ENCODE measurements around the gene LRRC51.

The LRRC51 gene, protein sequence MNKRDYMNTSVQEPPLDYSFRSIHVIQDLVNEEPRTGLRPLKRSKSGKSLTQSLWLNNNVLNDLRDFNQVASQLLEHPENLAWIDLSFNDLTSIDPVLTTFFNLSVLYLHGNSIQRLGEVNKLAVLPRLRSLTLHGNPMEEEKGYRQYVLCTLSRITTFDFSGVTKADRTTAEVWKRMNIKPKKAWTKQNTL

DNA sequence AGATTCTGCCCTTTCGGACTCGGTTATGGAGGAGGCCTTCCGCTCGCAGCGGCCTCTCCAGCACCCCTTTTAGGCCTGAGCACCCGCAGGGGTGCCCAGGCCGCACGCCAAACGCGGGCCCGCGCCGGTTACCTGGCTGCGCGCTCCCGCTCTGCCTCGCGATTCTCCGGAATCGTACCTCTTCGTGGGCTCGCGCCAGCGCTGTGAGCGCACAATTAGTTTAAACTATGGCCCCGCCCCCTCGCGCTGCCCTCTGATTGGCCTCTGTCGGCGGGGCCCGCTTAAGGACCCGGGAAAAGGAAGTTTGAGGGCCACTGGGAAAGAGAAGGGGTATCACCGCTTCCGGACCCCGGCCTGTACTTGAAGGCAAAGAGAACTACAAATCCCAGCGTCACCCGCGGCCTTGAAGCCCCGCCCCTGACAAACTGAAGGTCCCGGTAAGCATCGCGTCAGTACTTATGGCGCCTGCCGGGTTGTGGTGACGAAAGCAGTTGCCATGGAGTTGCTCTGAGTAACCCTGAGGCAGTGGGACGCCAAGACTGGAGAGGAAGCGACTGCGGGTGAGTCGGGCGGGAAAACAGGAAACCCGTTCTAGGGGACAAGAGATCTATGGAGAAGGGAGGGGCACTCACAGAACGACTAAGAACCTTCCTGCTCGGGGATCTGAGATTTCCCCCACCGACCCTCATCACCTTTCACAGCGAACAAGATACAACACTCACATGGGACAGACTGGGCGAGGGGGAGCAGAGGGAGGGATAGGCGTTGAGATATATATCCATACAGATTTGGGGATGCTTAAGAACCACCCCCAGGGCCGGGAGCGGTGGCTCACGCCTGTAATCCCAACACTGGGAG lies at the start of gene LRRC51, which contains the start of gene NUMA1:
LRRC51 (plus strand) TSS at position 525 of the 858 bp plus-strand sequence. CDS start 8,234 bp downstream, outside the sequence.
NUMA1 (minus strand) TSS at position 217 of the 858 bp plus-strand sequence. CDS start 44,599 bp downstream, outside the sequence.
- DNase-seq (ENCODE audit: low spot score), result peak; percentile 92

DNA sequence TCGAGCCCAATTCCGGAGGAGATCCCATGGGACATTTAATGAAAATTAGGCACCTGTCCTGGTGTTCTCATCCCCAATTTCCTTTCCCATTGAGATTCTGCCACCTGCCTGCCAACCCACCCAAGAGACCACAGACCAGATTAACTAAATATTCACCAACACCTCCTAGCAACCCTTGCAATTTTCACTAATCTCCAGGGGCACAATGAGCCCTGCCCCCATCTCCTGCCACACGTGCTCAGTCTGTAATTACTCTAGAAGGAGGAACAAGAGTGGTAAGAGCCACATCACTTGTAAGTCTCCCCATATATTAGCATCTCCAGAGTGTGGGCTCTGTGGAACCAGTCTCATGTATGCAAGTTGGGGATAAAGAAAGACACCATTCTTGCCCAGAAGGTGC lies 44.0 kb upstream of the LRRC51 start:
- peak; percentile 59 for DNase-seq (ENCODE audit: low spot score)

DNA sequence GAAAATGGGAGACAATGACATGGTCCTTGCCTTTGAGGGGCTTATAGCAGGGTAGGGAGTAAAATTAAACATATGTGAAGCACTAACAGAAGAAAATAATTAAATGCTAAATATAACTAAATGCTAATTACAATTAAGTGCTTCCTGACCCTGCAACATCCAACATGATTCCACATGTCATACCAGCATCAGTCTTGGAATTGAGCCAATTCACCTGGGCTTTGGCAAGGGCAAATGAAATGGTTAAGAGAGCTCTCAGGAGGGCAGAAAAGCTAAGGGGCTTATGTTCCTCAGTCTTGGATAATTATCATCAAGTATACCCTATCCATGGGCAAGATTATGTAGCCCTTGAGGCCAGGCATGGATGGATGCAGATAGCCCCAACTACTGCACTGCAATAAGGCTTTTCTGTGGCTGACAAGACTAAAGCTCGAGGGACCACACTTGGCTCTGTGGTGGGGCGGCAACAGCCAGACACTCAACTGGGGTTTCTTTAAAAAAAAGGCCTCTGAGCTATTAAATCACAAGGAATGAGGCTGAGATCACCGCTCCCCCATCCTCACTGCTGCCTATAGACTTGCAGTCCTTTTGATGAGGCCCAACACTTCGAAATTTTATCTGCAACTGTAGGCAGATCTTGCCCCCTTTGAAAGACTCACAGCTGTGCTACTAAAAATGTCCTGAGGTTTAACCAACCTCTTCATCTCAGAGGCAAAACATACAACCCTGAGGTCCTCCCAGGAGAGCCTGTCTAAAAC lies 42.9 kb upstream of the LRRC51 start:
- DNase-seq (ENCODE audit: low spot score), result no peak

DNA sequence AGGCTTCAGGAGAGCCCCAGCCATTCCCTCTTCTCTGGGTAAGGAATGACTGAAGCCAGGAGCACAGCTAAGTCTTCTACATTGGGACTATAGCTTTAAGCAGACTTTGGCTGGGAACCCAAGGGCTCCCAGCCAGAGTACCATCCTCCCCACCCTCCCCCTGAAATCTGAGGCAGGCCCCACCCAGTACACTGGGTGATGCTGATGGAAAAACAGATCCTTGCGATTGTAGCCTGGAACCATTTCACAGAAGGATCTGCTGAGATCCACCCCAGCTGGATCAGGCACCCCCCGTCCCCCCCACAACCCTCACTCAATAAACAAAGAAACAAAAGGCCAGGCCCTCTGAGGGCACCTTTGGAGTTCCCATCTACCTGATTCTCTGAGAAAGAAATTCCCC lies 42.2 kb upstream of the LRRC51 start:
- DNase-seq (ENCODE audit: low spot score), result no peak

DNA sequence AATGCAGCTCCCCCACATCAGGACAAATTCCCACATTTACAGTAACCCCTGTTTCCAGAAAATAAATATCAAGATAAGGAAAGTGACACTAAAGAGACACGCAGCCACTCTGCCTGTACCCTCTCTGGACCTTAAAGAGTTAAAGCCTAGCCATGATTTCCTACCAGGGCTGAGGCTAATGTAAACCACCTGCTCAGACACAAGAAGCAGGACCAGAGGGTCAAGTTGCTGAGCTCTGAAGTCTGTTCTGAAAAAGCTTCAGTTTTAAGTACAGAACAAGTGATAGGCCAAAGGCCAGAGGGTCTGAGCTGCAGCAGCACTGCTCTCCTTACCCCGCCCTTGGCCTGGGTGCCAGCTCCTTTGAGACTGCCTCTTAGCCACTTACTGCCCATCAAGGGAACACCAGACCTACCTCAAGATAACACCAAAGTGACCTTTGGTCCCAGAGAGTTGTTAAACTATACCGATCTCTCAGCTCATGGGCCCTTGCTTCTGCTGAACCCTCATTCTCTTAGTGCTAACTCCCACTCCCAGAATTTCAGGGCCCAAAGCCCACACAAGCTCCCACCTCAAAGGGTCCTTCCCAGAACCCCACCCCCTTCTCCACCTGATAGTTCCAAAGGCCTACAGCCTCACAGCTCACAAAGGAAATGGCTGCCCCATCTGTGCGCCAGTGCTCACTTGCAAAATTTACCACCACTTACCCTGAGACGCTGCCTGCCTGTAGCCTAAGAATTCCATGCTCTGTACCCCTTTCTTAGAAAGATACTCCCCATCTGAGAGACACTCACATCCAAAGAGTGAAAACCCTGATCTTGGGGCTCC lies 41.4 kb upstream of the LRRC51 start:
- no peak for DNase-seq (ENCODE audit: low spot score)

DNA sequence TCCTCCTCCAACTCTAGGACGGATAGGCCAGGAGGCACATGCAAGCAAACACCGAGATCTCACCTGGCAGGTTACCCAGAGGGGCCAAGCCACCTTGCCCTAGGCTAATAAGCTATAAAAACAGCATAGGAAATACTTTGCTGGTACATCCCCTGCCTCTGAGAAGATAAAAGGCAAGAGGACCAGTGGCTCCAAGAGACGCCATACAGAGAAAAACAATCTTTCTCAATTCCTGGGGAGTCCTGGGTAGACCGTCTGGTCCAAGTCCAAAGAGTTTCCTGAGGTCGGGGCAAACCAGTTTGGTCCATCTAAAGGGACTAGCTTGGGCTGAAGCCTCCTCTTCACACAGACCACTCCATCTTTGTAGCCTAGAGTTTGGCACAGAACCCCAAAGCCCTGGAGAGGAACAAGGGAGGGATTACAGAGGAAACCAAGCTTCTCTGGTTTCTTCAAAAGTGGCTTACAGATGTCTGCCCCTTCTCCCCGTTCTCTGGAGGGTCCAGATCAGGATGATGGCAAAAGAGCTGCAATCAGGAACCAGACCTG lies 40.7 kb upstream of the LRRC51 start:
- DNase-seq (ENCODE audit: low spot score), result no peak

DNA sequence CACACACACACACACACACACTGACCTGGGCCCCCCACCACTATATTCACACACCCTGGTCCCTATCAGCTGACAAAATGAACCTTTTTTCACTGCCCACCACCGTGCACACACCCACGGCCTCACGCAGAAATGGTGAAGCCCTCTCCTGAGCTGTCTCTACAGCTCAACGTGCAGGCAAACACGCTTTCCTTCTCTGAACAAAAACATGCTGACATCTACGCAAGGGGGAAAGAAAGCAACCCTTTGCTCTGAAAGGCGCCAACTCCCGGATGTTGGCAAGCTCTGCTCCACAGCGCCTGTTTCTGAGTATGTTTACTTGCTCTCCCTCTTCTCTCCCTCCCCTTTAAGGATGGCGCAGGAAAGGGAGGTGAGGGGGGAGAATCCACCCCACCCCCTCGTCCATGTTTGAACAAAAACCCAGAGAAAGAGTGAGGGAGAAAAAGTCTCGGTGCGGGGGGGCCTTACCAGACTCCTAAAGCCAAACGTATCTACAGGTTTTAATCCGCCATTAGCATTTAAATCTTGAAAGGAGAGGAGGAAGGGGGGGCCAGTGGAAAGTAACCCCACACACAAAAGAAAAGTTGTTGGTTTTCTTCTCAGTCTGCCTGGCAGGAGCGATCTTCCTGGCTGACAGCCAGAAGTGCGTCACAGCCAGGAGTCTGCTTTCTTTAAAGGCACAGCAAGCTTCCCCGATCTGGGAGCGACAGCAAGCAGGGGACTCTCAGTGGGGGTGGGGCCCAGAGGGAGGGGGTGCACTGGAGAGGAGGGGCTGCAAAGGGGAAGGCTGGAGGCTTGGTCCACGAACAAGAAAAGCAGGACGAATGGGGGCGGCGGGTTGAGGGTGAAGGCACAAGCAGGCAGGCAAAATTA lies 39.9 kb upstream of the LRRC51 start:
- DNase-seq (ENCODE audit: low spot score), result peak; percentile 80

DNA sequence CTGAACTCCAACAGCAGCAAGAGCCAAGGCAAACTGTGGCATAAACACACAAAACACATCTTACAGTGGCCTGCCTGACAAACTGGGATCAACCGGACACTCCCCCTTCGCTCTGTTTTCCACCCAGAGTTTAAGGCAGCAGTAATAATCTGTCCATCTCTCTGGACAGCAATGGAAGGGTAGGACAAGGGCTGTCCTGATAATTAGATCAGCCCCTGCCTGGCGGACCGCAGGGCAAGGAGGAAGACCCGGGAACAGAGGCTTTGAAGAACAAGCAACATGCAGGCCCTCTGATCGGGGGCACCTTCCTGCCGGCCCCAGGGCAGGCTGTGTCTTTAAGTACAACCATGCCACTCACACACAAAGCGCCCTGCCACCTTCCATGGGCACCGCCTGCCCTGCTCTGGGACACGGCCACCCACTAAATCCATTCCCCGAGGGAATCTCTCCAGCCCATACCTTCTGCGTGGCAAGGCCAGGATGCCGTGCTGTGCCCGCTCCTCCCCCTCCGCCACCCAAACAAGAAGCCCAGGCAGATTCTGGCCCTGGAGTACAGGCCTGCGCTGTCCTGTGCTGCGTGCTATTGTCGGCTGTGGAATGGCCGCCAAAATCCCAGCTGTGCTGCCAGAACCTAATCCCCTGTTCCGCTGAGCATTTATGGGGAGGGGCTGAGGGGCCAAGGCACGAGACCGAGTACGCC lies 39.1 kb upstream of the LRRC51 start:
- peak; percentile 83 for DNase-seq (ENCODE audit: low spot score)

DNA sequence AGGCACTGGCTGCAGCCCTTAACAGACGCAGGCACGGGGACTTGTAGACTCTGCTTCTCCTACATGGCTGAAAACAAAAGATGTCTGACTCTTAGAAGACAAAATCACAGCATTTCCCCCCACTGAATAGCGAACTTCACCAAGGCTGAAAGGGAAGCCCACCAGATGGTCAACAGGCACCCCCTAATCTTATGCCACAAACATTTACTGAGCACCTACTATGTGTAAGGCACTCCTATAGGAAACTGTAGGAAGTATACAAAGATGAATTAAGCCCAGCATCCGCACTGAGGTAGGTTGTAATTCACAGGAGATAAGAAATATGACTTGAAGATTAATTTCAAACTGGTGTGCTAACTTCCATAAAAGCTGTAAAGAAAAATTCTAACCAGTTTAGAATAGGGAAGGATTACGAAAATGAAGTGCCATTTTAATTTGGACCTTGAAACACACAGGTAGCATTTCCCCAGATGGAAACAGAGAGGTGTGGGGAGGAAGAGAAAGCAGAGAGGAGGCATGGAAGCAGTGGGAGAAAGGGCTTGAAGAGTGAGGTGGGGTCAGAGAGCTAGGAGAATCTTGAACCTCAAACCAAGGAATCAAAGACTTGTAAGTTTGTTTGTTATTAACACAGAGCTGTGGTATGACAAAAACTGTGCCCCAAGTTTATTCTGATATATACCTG lies 38.4 kb upstream of the LRRC51 start:
- DNase-seq (ENCODE audit: low spot score), result no peak

DNA sequence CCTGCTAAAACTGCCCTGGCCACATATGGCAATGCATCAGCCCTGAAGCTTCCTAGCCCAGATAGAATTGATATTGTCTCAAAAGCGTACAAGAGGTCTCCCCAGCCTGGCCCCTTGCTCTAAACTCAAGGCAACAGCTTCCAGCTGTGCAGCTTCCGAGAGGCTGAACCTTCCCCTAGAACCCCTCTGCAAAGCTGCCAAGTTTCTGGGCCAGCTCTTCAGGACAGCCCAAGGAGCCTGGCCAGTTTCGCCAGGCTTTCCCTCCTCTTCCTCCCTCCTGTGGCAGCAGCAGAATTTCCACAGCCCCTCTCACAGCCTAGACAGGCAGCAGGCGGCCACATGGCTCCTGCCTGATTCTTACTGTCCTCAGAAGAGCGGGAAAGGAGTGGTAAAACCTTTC lies 34.8 kb upstream of the LRRC51 start:
- DNase-seq (ENCODE audit: low spot score), result no peak

DNA sequence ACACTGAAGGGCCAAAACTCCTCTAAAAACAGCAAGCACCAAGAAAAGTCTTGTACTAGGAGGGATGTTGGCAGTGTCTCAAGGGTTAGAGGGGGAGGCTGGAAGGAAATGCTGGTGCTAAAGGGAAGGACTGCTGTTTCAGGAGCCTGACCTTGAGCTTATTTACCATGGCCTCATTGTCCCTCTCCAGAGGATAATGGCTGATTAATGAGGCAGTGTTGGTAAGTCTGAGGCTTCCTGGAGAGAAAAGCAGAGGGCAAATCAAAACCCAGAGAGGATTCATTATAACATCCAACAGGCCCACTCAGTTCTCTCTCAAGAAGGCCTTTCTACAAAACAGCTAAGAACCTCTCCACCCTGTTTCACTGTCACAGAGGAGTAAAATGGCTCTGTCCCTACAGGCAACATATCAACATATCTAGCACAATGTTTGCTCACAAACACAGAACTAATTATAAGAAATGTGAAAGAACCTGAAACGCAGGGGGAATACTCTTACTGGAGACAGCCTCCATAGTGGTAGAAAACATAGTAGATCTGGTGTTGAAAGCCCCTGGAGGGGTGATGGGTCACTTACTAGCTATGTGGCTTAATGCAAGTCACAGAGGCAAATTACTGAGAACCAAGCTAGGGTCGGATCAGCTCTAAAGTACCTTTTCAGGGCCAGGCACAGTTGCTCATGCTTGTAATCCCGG lies 31.7 kb upstream of the LRRC51 start:
- DNase-seq (ENCODE audit: low spot score), result no peak

DNA sequence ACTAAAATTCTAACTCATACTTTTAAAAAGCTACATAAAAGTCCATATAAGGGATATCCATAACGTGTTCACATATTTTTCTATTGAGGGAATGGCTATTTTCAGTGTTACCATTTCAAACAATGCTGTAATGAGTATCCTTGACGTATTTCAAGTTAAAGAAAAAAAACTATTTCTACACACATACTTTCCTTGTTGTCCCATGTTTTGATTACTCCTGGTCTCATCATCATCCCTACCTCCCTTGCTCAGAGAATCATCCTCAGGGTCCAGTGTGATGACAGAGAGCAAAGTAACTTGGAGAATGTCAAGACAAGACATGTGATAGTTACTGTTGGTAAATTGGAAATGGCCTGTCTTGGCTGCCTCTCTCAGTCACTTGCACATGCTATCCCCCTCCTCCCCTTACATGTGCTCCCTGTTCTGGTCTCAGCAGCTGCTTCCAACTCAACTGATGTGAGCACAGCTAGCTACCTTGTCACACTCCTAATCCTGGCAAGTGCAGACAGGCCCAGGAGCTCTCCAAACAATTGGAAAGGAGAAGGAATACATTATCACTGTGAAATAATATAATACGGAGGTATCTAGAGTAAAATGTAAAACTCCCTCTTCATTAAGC lies 22.1 kb upstream of the LRRC51 start:
- no peak for DNase-seq (ENCODE audit: low spot score)

DNA sequence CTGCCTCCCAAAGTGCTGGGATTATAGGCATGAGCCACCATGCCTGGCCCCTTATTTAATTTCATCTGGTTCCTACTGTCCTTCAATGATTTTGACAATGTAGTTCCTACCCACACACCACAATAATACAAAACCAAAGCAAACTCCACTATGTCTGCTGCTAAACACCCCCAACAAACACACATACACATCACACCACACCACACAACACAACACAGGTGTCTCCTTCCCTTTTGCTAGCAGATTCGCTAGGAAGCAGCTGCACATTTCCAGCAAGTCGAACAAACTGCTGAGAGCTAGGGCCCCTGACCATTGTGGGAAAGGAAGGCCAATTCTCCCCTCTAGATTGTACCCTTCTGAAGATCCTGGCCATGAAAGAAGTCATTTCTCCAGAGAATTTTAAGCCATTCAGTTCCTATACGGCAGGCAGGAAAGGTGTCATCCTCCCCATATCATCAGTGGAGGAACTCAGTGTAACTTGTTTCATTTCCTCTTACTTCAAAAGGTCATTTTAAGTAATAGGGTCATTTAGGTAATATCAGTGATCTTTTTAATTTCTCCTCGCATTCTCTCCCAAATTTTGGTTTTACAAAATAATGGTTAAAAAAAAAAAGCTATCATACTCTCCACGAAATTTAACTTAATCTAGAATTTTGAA lies 18.8 kb upstream of the LRRC51 start:
- no peak for DNase-seq (ENCODE audit: low spot score)

DNA sequence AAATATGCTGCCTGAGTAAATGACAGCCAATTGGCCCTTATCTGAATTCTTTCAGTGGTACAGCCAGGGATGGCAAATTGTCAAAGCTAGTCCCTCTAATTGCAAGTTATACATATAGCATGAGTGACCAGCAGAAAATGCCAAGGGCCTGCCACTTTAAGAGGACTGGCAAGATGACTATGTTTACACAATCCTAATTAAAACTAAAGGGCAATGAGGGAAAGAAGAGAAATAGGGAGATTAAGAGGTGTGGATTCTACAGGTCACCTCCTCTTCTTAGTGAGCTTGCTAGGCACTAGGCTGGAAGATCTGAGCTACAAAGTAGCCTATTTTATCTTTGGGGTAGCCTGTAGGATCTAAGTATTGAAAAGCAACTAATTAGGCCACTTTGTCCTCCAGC lies 13.8 kb upstream of the LRRC51 start:
- DNase-seq (ENCODE audit: low spot score), result no peak

DNA sequence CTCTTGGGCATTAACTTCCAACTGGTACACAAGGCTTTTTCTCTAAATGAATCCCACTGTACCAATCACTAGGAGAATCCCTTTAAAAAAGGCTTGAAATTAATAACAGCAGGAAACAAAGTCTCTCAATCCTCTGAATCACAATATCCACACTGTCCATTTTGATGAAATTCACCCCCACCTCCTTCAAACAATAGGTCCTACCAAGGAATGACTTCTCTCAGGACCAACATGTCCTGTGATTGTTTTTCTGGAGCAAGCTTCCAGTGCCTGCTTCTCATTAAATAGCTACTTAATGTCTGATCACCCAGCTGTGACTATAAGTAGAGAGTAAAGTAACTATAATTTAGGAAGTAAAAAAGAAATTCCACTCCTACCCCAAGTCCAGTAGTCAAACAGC lies 13.4 kb upstream of the LRRC51 start:
- no peak for DNase-seq (ENCODE audit: low spot score)

DNA sequence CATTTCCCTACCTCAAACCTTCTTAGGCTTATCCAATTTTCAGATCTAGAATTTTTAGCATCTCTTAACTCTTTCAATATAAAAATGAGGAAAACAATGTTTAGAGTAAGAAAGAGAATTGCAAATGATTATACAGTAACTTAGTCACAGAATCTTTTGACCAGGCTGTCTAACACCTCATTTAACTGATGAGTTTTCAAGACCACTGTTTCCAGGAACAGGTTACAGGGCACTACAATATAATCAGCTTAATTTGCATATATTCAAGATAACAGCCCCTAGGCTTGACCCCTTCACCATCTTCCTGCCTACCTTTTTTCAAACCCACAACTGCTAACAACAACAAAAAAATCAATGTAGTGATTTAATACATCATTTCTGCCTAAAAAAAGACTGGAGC lies 13.0 kb upstream of the LRRC51 start:
- no peak for DNase-seq (ENCODE audit: low spot score)

DNA sequence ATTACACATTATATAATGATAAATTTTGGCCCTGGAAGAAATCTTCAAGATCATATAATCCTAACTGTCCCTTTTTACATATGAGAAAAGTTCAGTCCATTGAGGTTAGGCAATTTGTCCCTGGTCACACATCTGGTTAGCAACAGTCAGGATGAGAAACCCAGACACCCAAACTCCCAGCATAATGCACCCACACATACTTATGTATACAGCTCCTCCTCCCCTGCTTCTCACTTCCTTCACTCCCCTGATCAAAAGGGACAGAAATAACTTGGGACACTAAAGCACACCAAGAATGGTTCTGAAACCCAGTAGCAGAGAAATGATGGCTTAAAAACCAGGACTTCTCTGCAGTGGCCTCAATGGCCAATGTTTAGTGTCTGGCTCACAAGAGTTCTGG lies 11.4 kb upstream of the LRRC51 start:
- no peak for DNase-seq (ENCODE audit: low spot score)

DNA sequence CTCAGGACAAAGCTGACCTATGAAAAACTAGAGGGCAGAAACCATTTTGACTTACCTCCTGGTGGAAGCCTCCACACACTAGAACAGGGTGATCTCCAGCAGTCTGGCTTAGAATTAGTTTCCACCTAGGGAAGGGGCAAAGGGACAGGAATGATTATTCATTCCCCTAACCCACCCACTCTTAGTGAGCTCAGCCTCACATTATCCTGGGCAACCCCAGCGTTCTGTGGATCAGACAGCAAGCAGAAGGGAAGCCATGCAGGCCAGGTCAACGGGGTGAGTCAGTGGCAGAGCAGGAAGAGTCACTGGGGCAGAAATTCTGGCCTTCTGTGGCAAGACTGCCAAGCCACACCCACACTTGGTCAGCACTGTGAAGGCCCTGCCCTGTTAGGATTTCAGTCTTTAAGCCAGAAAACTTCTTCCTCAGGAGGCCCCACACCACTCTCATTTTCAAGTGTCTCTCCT lies 10.8 kb upstream of the LRRC51 start:
- no peak for DNase-seq (ENCODE audit: low spot score)

All from D341Med (cell line).